ENCODE data around the gene PABPN1L. TPM values are rescaled to one million over a fixed set of nuclear protein-coding genes. Genes with fewer than 3 reads are reported as not detected.
A peak's percentile ranks its signal among the peaks of the same experiment; 100 is the strongest.

PABPN1L gene, protein sequence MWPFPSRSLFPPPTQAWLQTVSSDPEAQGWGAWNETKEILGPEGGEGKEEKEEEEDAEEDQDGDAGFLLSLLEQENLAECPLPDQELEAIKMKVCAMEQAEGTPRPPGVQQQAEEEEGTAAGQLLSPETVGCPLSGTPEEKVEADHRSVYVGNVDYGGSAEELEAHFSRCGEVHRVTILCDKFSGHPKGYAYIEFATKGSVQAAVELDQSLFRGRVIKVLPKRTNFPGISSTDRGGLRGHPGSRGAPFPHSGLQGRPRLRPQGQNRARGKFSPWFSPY
- total RNA-seq (2021; fragmentation: NEBNext Ultra II Directional; extraction: Animal tissue kit (Norgen Biotek cat#: 25700)) (not detected in 2 replicates), polyA plus RNA-seq (2011; rRNA removed) (not detected in 2 replicates), polyA minus RNA-seq (2011; rRNA and poly(A)+ RNA removed) (not detected in 2 replicates)
- polyA plus RNA-seq (2011; cell fraction: cytosol; rRNA removed), result not detected
- 0.20 TPM for polyA plus RNA-seq (2011; cell fraction: nucleus; rRNA removed)
- polyA plus RNA-seq (2012, experiment 1 of 2), result 0.17 TPM in 1 of 4 replicates, not detected in the others
- polyA plus RNA-seq (2012, experiment 2 of 2), result not detected
- polyA plus RNA-seq (2013, experiment 1 of 2), result not detected
- polyA plus RNA-seq (2013, experiment 2 of 2), result not detected
- not detected for polyA minus RNA-seq (2011; cell fraction: cytosol; rRNA and poly(A)+ RNA removed)
- not detected for polyA minus RNA-seq (2011; cell fraction: nucleus; rRNA and poly(A)+ RNA removed)
- long read RNA-seq, experiment 1, result 0 reads
- long read RNA-seq, experiment 2, result 0 reads

GRCh38 chr16:88866151-88866920 is at the start of gene PABPN1L:
TSS of gene PABPN1L (minus strand) at chr16:88866660. CDS start at chr16:88866606, 54 bp downstream.
- no peak within 1 kb of the TSS for H2BK20ac ChIP-seq (ENCODE audit: low read length)
- H3K79me2 ChIP-seq (ENCODE audit: control insufficient read depth in 1 of 2, insufficient read depth in 2 of 2, low read length in 2 of 2), result no peaks in the 10 kb centered on the region
- H2AK5ac ChIP-seq (ENCODE audit: low read depth, low read length), result no peak within 1 kb of the TSS
- no peaks in the 10 kb centered on the region; a peak in 1 of 7 replicates for H3K4me1 ChIP-seq (replicated peaks in 1 of 4; ENCODE audit: control insufficient read depth in 3 of 4, insufficient read depth in 4 of 4, low read length in 3 of 4)
- no peaks in the 10 kb centered on the region for H3K9me3 ChIP-seq (ENCODE audit: insufficient read depth in 2 of 2, low read depth in 1 of 2, low read length in 1 of 2)
- H2BK120ac ChIP-seq (replicated peaks; ENCODE audit: low read depth, low read length), result no peak within 1 kb of the TSS
- WGBS, 2 experiments (ENCODE audit: extremely low coverage in 1 of 2, insufficient coverage in 1 of 2, insufficient read length in 1 of 2, insufficient replicate concordance in 2 of 2, low coverage in 1 of 2, low lambda C conversion rate in 2 of 2, missing lambda C conversion rate in 1 of 2), result 86% methylated on average over 16 of the region's 20 CpGs; no CpG with 5 or more reads in 1 of the 2 experiments
- H4K91ac ChIP-seq (replicated peaks; ENCODE audit: insufficient read length, low read length), result no peak within 1 kb of the TSS
- H3K18ac ChIP-seq (ENCODE audit: extremely low read depth, low read length), result no peak within 1 kb of the TSS
- H3K4me2 ChIP-seq (ENCODE audit: insufficient read depth in 1 of 2, low read depth in 2 of 2, low read length in 2 of 2), result no peak within 1 kb of the TSS
- ChIA-PET POLR2A (ENCODE audit: partially characterized antibody) (interaction anchor here (1.0 kb wide), 1 partner anchor 60 kb away, joined by 3 read pairs; no protein-coding TSS in a partner anchor), CTCF (ENCODE audit: partially characterized antibody) (interaction anchor here (0.6 to 4.1 kb wide), 3 partner anchors 8 to 301 kb away, joined by 3 to 18 read pairs (median 3); no protein-coding TSS in a partner anchor)
- H4K20me1 ChIP-seq (replicated peaks in 1 of 2; ENCODE audit: control insufficient read depth in 1 of 2, insufficient read depth in 2 of 2, low read length in 2 of 2), result no peaks in the 10 kb centered on the region
- FAIRE-seq, result no peak
- no peak within 1 kb of the TSS for H3K4ac ChIP-seq (replicated peaks; ENCODE audit: insufficient read length, low read depth, low read length)
- no peaks in the 10 kb centered on the region for H3K27me3 ChIP-seq (replicated peaks in 1 of 4; ENCODE audit: control insufficient read depth in 3 of 4, extremely low read depth in 1 of 4, insufficient read depth in 3 of 4, low read length in 3 of 4)
- H3K36me3 ChIP-seq (ENCODE audit: control insufficient read depth in 2 of 4, insufficient read depth in 4 of 4, low read length in 3 of 4), result peaks cover 0 to 3% (median under 1%) of the 10 kb centered on the region in 4 experiments; a peak in 1 of 8 replicates
- no peak for DNase-seq (ENCODE audit: low read depth in 1 of 2, low spot score in 2 of 2)
- no peak within 1 kb of the TSS for H2BK15ac ChIP-seq (ENCODE audit: low read length)
- H2BK5ac ChIP-seq (ENCODE audit: low read depth, low read length), result no peak within 1 kb of the TSS
- no peak within 1 kb of the TSS; a peak in 1 of 7 replicates for H3K9ac ChIP-seq (replicated peaks in 1 of 4; ENCODE audit: extremely low read depth in 1 of 4, low read depth in 3 of 4, low read length in 3 of 4)
- H3K4me3 ChIP-seq (ENCODE audit: extremely low read depth in 1 of 4, insufficient read depth in 2 of 4, low read depth in 3 of 4, low read length in 4 of 4), result no peak within 1 kb of the TSS
- H3K56ac ChIP-seq (replicated peaks; ENCODE audit: insufficient read length, low read depth, low read length), result no peak within 1 kb of the TSS
- no peak within 1 kb of the TSS for H3K27ac ChIP-seq (ENCODE audit: low read depth, low read length)
- no peak within 1 kb of the TSS for H3K14ac ChIP-seq (ENCODE audit: insufficient read length)
- H2BK12ac ChIP-seq (ENCODE audit: low read depth, low read length), result no peak within 1 kb of the TSS
- H3K23me2 ChIP-seq (ENCODE audit: low read depth, low read length), result no peaks in the 10 kb centered on the region
- no peaks in the 10 kb centered on the region for H3K79me1 ChIP-seq (ENCODE audit: low read depth, low read length)
- no peak within 1 kb of the TSS for H3K23ac ChIP-seq (ENCODE audit: insufficient read length)
- H2AFZ ChIP-seq (ENCODE audit: low read length), result no peak within 1 kb of the TSS
- H4K5ac ChIP-seq (ENCODE audit: insufficient read length, low read depth, low read length), result no peak within 1 kb of the TSS
- peak within 1 kb of the TSS; percentile 68; the same call in 1 of the 2 replicates for H4K8ac ChIP-seq (ENCODE audit: extremely low read depth, insufficient read depth, low read length)
- TF ChIP-seq CTCF (IDR thresholded peaks at IDR 0.05; ENCODE audit: control extremely low read depth in 1 of 3, insufficient read depth in 1 of 3, low read depth in 1 of 3, low read length in 3 of 3), result no peak

Measured in H1 (cell line).